ENCODE results near the gene TMEM53.
A peak's percentile ranks its signal among the peaks of the same experiment; 100 is the strongest.

Gene TMEM53

GRCh38 chr1:44681905-44682882 is 7.9 kb upstream of the TMEM53 start:
- TF ChIP-seq POLR2A (IDR thresholded peaks at IDR 0.05; ENCODE audit: low read depth, low read length) (no peak), TAF1 (IDR thresholded peaks at IDR 0.05; ENCODE audit: borderline replicate concordance, low read depth, low read length) (no peak)
- no peak for DNase-seq (ENCODE audit: insufficient read length)
- FAIRE-seq, result no peak

GRCh38 chr1:44679468-44679867 is 5.2 kb upstream of the TMEM53 start:
- TF ChIP-seq POLR2A (IDR thresholded peaks at IDR 0.05; ENCODE audit: low read depth, low read length), result no peak
- TF ChIP-seq POLR2AphosphoS5 (IDR thresholded peaks at IDR 0.05; ENCODE audit: low read depth, low read length), result no peak
- FAIRE-seq (no peak), DNase-seq (ENCODE audit: insufficient read length) (no peak)

GRCh38 chr1:44678626-44679025 is 4.3 kb upstream of the TMEM53 start:
- FAIRE-seq (no peak), DNase-seq (ENCODE audit: insufficient read length) (no peak)
- no peak for TF ChIP-seq POLR2AphosphoS5 (IDR thresholded peaks at IDR 0.05; ENCODE audit: low read depth, low read length)
- TF ChIP-seq TAF1 (IDR thresholded peaks at IDR 0.05; ENCODE audit: borderline replicate concordance, low read depth, low read length), result no peak
- TF ChIP-seq POLR2A (IDR thresholded peaks at IDR 0.05; ENCODE audit: low read depth, low read length), result no peak

- FAIRE-seq (no peak), DNase-seq (ENCODE audit: insufficient read length) (no peak)
- TF ChIP-seq POLR2AphosphoS5 (IDR thresholded peaks at IDR 0.05; ENCODE audit: low read depth, low read length), result no peak
- no peak for TF ChIP-seq POLR2A (IDR thresholded peaks at IDR 0.05; ENCODE audit: low read depth, low read length)
- no peak for TF ChIP-seq TAF1 (IDR thresholded peaks at IDR 0.05; ENCODE audit: borderline replicate concordance, low read depth, low read length)
Measured at GRCh38 chr1:44678120-44678519, 3.8 kb upstream of the TMEM53 start.

GRCh38 chr1:44677201-44677766 is 3.0 kb upstream of the TMEM53 start:
- peak; percentile 78 for FAIRE-seq

GRCh38 chr1:44676484-44677200 is 2.4 kb upstream of the TMEM53 start:
- no peak for TF ChIP-seq POLR2AphosphoS5 (IDR thresholded peaks at IDR 0.05; ENCODE audit: low read depth, low read length)
- TF ChIP-seq POLR2A (IDR thresholded peaks at IDR 0.05; ENCODE audit: low read depth, low read length), result no peak
- no peak for TF ChIP-seq TAF1 (IDR thresholded peaks at IDR 0.05; ENCODE audit: borderline replicate concordance, low read depth, low read length)
- FAIRE-seq (peak; percentile 30), DNase-seq (ENCODE audit: insufficient read length) (no peak)

More at GRCh38 chr1:44677201-44677766, 3.0 kb upstream of the TMEM53 start:
- DNase-seq (ENCODE audit: insufficient read length), result no peak
- TF ChIP-seq POLR2A (IDR thresholded peaks at IDR 0.05; ENCODE audit: low read depth, low read length) (no peak), TAF1 (IDR thresholded peaks at IDR 0.05; ENCODE audit: borderline replicate concordance, low read depth, low read length) (no peak), POLR2AphosphoS5 (IDR thresholded peaks at IDR 0.05; ENCODE audit: low read depth, low read length) (no peak)

- no peak for FAIRE-seq
- no peak for DNase-seq (ENCODE audit: insufficient read length)
- TF ChIP-seq TAF1 (IDR thresholded peaks at IDR 0.05; ENCODE audit: borderline replicate concordance, low read depth, low read length) (no peak), POLR2AphosphoS5 (IDR thresholded peaks at IDR 0.05; ENCODE audit: low read depth, low read length) (no peak), POLR2A (IDR thresholded peaks at IDR 0.05; ENCODE audit: low read depth, low read length) (no peak)
Measured at GRCh38 chr1:44675186-44675585, 905 bp upstream of the TMEM53 start.

- FAIRE-seq, result no peak
- DNase-seq (ENCODE audit: insufficient read length), result no peak
- TF ChIP-seq POLR2AphosphoS5 (IDR thresholded peaks at IDR 0.05; ENCODE audit: low read depth, low read length) (0 out of 2 replicates have a peak, but pooled peaks have one; percentile 14), TAF1 (IDR thresholded peaks at IDR 0.05; ENCODE audit: borderline replicate concordance, low read depth, low read length) (no peak), POLR2A (IDR thresholded peaks at IDR 0.05; ENCODE audit: low read depth, low read length) (peak; percentile 9; the same call in 1 of the 2 replicates)
Measured at GRCh38 chr1:44673675-44674112, 587 bp downstream of the TMEM53 start.

- no peak for TF ChIP-seq POLR2AphosphoS5 (IDR thresholded peaks at IDR 0.05; ENCODE audit: low read depth, low read length)
- TF ChIP-seq POLR2A (IDR thresholded peaks at IDR 0.05; ENCODE audit: low read depth, low read length), result no peak
- no peak for TF ChIP-seq TAF1 (IDR thresholded peaks at IDR 0.05; ENCODE audit: borderline replicate concordance, low read depth, low read length)
- DNase-seq (ENCODE audit: insufficient read length) (no peak), FAIRE-seq (no peak)
Measured at GRCh38 chr1:44672961-44673674, 1.2 kb downstream of the TMEM53 start.

- DNase-seq (ENCODE audit: insufficient read length), result no peak
- FAIRE-seq, result peak; percentile 89
- TF ChIP-seq POLR2A (IDR thresholded peaks at IDR 0.05; ENCODE audit: low read depth, low read length), result peak; percentile 33; the same call in 1 of the 2 replicates
- TF ChIP-seq TAF1 (IDR thresholded peaks at IDR 0.05; ENCODE audit: borderline replicate concordance, low read depth, low read length), result no peak
- no peak; the same call in 1 of the 2 replicates for TF ChIP-seq POLR2AphosphoS5 (IDR thresholded peaks at IDR 0.05; ENCODE audit: low read depth, low read length)
Measured at GRCh38 chr1:44672254-44672955, 1.9 kb downstream of the TMEM53 start.

Measured in GM12892 (cell line).